ENCODE data around the gene FOXC2.

Gene FOXC2

GRCh38 chr16:86558355-86559193, 8.1 kb upstream of the FOXC2 start:
- DNase-seq = no peak

- DNase-seq = no peak
Observed at GRCh38 chr16:86559802-86560305, 6.8 kb upstream of the FOXC2 start.

- no peak for DNase-seq
Observed at GRCh38 chr16:86562356-86562755, 4.3 kb upstream of the FOXC2 start.

GRCh38 chr16:86563469-86564345, 2.9 kb upstream of the FOXC2 start:
- DNase-seq = peak; percentile 60

GRCh38 chr16:86565181-86565631, 1.4 kb upstream of the FOXC2 start:
- no peak for DNase-seq

GRCh38 chr16:86565644-86566511, 751 bp upstream of the FOXC2 start:
- DNase-seq = no peak

GRCh38 chr16:86566966-86567700, 504 bp downstream of the FOXC2 start:
- peak; percentile 15 for DNase-seq

GRCh38 chr16:86567701-86568581, 1.3 kb downstream of the FOXC2 start:
- no peak for DNase-seq

GRCh38 chr16:86568677-86569623, 2.3 kb downstream of the FOXC2 start:
- no peak for DNase-seq

GRCh38 chr16:86569701-86570447, 3.2 kb downstream of the FOXC2 start:
- no peak for DNase-seq

- DNase-seq = no peak
Observed at GRCh38 chr16:86570558-86571529, 4.2 kb downstream of the FOXC2 start.

- DNase-seq = no peak
Observed at GRCh38 chr16:86571530-86571915, 4.9 kb downstream of the FOXC2 start.

GRCh38 chr16:86572041-86572521, 5.5 kb downstream of the FOXC2 start:
- no peak for DNase-seq

GRCh38 chr16:86572606-86573005, 6.0 kb downstream of the FOXC2 start:
- no peak for DNase-seq

- DNase-seq = no peak
Observed at GRCh38 chr16:86573215-86573614, 6.6 kb downstream of the FOXC2 start.

GRCh38 chr16:86573646-86574508, 7.2 kb downstream of the FOXC2 start:
- no peak for DNase-seq
